ENCODE data around the gene ZRANB1. TPM values are rescaled to one million over a fixed set of nuclear protein-coding genes. Genes with fewer than 3 reads are reported as not detected.

The ZRANB1 gene
- total and polyA plus RNA-seq, 2 of the 13 experiments (the other 11 are each of a cell fraction or from before 2014, with no cell fraction given), result 10.3 to 19.6 TPM

DNA sequence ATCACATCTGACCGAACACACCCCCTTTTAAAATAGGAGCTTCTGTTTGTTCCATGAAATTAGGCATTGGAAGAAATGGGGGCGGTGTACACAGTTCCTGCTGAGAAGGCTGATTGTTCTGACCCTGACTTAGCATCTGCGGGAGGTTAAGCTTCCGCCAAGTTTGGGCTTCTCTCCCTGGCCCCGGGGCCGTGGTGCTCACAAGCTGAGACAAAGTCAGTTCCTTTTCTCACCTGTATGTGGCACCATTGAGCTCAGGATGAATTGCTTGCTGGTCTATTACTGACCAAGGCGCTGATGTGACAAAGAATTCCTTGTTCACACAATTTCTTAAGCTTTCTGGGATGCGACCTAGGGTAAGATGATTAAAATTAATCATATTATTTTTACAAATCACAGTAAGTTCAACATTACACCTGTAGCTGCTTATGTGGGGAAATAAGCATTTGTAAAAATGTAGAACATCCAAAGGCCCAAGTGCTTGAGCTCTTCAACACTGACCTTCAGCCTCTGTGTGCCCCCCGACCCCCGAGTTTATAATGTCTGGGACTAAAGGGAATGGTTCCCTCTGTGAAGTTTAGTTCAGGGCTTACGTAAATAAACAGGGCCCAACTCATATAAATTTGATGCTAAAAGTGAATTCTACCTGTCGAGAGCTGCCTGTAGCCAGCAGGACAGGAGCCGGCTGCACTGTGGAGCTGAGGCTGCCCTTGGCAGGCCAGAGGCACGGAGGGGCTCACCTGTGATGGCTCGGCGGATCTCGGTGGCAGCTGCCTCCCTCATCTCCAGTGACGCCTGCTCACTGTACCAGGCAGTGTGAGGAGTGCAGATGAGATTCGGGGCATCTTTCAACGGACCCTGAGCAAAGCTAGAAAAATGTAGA lies 50.8 kb downstream of the ZRANB1 start (continued):
- TF ChIP-seq ZNF687 (CRISPR knock-in tag; IDR thresholded peaks at IDR 0.05), result 0 out of 2 replicates have a peak, but pooled peaks have one; percentile 3
- 0 out of 2 replicates have a peak, but pooled peaks have one; percentile 12 for TF ChIP-seq POLR2G (IDR thresholded peaks at IDR 0.05; ENCODE audit: low read depth, low read length)
- TF ChIP-seq STAG1 (CRISPR knock-in tag; IDR thresholded peaks at IDR 0.05), result peak; percentile 48

DNA sequence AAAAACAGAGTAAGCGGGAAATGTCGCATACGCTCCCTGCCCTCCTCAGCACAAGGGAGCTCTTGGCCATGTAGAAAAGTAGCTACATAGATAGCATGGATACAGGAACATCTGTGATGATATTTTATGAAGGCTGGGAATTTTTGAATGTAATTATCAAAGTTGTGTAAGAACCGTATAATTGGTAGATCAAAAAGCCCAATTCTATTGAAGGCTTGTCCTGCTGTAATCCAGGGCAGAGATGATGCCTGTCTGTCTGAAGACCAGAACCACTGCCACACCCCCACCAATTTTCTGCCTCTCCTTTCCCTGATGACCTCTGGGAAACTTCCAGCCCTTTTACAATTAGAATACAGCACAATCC lies 51.4 kb downstream of the ZRANB1 start:
- Histone ChIP-seq H3K9me3 (ENCODE audit: low read length) (no peaks in the 10 kb centered on the region), H2AFZ (ENCODE audit: low read length) (no peak overlapping the region), H3K27ac (ENCODE audit: extremely low read length, insufficient read depth, low read length) (no peak overlapping the region), H3K79me2 (ENCODE audit: insufficient read depth, low read length) (no peaks in the 10 kb centered on the region), H4K20me1 (ENCODE audit: insufficient read depth, low read length) (no peaks in the 10 kb centered on the region; the same call in 1 of the 2 replicates), H3K9ac (ENCODE audit: insufficient read depth, low read depth, low read length) (no peak overlapping the region), H3K4me2 (ENCODE audit: low read depth, low read length) (no peak overlapping the region), H3K27me3 (ENCODE audit: control insufficient read depth in 1 of 2, insufficient read depth in 2 of 2, low read length in 2 of 2) (peaks cover 1 to 16% of the 10 kb centered on the region in 2 experiments; a peak in 2 of 5 replicates), H3K4me3 (replicated peaks in 1 of 3; ENCODE audit: insufficient read depth in 1 of 3, low read depth in 2 of 3, low read length in 3 of 3) (no peak overlapping the region), H3K36me3 (replicated peaks in 1 of 2; ENCODE audit: control insufficient read depth in 1 of 2, insufficient read depth in 2 of 2, low read length in 2 of 2) (peaks cover 0 to 2% of the 10 kb centered on the region in 2 experiments; a peak in 1 of 5 replicates), H3K4me1 (ENCODE audit: insufficient read depth, low read length) (no peaks in the 10 kb centered on the region)
- CTCF ChIA-PET (ENCODE audit: low intra/inter-chr PET ratio, low total read pairs), result no interaction called here
- POLR2A ChIA-PET, result no interaction called here
- DNase-seq (ENCODE audit: low spot score), result no peak
- no peak for FAIRE-seq
- in situ Hi-C loops (cut with HindIII; ENCODE audit: extremely low pct_ligation_motif_present, low pct_unique_long_range_greater_than_20kb), result no loop called here
- ATAC-seq, result no peak
- intact Hi-C loops (cut with micrococcal nuclease; ENCODE audit: unreplicated experiment), result no loop called here
- 96% methylated on average over 4 of the region's 4 CpGs for WGBS (ENCODE audit: low lambda C conversion rate)
- no TSS peak for BruUV-seq (replicated peaks)
- no peak for TF ChIP-seq ZSCAN31 (CRISPR knock-in tag; IDR thresholded peaks at IDR 0.05; ENCODE audit: low read depth)
- no peak for TF ChIP-seq ZNF879 (CRISPR knock-in tag; IDR thresholded peaks at IDR 0.05)
- TF ChIP-seq ZSCAN21 (CRISPR knock-in tag; IDR thresholded peaks at IDR 0.05; ENCODE audit: borderline replicate concordance), result no peak
- no peak for TF ChIP-seq FOXO1 (CRISPR knock-in tag; IDR thresholded peaks at IDR 0.05)
- TF ChIP-seq STAT6 (CRISPR knock-in tag; IDR thresholded peaks at IDR 0.05; ENCODE audit: borderline replicate concordance), result no peak
- TF ChIP-seq ZNF224 (CRISPR knock-in tag; IDR thresholded peaks at IDR 0.05), result no peak
- TF ChIP-seq, protein P1, sequence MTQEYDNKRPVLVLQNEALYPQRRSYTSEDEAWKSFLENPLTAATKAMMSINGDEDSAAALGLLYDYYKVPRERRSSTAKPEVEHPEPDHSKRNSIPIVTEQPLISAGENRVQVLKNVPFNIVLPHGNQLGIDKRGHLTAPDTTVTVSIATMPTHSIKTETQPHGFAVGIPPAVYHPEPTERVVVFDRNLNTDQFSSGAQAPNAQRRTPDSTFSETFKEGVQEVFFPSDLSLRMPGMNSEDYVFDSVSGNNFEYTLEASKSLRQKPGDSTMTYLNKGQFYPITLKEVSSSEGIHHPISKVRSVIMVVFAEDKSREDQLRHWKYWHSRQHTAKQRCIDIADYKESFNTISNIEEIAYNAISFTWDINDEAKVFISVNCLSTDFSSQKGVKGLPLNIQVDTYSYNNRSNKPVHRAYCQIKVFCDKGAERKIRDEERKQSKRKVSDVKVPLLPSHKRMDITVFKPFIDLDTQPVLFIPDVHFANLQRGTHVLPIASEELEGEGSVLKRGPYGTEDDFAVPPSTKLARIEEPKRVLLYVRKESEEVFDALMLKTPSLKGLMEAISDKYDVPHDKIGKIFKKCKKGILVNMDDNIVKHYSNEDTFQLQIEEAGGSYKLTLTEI (CRISPR knock-in tag; conservative IDR thresholded peaks at IDR 0.05), result no peak
- TF ChIP-seq CHCHD3 (CRISPR knock-in tag; IDR thresholded peaks at IDR 0.05), result no peak
- no peak for TF ChIP-seq DPF2 (CRISPR knock-in tag; IDR thresholded peaks at IDR 0.05; ENCODE audit: borderline replicate concordance, low read depth)
- no peak for TF ChIP-seq HMGA1 (CRISPR knock-in tag; conservative IDR thresholded peaks at IDR 0.05)

Measured in HepG2 (cell line).